HG03354 (cell line): ENCODE results near the gene RAB37.

ENCODE experiments used
- ATAC-seq: cut with Tn5 transposase; IDR thresholded peaks from one replicate; pipeline ENCODE4 v1.9.1; 2021; ENCODE audit warnings: mild to moderate bottlenecking; ENCODE audit not compliant: unreplicated experiment, poor library complexity, severe bottlenecking

RAB37 gene

DNA sequence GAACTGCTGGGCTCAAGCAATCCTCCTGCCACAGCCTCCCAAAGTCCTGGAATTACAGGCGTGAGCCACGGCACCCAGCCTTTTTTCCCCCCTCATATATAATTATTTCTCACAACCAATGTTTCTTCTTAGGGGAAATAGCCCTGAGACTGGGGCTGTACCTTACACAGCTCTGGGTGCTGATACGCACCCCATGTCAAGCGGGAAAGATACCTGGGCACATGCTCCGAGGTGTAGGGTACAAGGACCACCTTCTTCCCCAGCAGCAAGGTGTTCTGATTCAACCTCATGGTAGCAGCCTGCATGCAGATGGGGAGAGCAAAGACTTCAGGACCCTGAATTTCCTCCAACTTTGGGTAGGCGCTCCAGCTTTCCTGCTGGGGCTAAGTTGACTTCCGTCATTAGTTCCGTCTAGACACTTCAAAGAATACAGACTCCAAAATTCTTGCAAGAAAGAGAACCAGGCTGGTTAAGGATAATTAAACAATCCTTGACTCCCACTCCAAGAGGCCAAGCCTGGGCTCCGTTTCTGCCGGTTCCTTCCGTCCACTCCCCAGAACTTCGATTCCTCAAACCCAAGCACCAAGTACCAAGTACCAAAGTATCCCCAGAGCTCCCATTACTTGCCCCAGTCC, 38.5 kb downstream of the RAB37 start:
- ATAC-seq: no peak

- ATAC-seq: peak; percentile 74
Measured at GRCh38 chr17:74776044-74776962, 39.2 kb downstream of the RAB37 start, which contains the start of gene NAT9. Gene NAT9, minus strand, starts transcription at chr17:74776345. Its CDS starts 647 bp downstream, at chr17:74775698.

DNA sequence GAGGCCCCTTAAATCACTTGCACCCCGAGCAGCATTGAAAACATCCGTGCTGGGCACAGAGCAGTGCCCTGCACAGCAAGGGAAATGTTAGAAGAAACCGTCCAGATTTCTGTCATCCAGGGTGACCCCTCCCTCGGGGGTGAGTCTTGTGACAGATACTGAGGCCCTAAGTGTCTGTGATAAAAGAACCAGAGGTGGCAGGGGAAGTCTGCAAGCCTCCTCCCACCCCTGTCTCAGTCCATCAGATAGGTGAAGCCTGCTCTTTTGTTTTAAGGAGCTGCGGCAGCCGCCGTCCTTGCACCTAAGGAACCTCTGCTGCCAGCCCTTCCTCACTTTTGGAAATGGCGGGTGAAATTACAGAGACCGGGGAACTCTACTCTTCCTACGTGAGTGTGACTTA, 39.9 kb downstream of the RAB37 start:
- no peak for ATAC-seq

- no peak for ATAC-seq
Measured at GRCh38 chr17:74777901-74778515, 41.0 kb downstream of the RAB37 start.

DNA sequence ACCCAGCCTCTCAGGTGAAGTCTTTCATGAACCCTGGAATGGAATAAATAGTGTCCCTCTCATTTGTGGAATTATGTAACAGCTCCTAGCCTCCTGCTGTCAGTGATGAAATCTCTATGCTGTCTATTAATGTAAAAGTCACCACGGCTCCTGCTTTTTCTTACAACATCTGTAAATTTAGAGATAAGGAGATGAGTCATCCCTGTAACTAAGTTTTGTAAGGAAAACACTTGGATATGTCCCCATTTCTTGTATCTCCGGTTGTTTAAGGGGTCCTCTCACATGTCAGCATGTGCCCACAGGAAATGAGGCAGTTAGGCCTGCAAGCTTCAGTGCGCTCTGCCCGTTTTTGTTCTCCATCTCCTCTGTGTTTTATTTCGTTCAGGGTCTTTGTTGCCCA, 41.9 kb downstream of the RAB37 start:
- ATAC-seq: no peak

DNA sequence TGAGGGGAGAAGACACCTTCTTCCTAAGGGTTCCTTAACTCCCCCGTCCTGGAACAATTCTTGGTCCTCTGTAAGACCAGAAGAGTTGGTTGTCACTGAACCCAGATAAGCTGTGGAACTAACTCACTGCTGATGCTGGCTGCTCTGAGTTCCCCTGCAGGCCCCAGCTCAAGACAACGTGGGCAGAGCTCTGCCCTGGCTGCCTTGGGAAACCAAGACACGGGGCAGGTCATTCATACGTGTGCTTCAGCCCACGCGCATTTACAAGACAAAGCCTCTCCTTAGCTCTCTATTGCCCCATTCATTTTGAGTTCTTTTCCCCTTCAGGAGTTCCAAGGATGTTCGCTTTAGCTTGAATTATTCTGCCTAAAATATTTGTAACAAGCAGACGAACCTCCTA, 42.4 kb downstream of the RAB37 start:
- no peak for ATAC-seq

- ATAC-seq: peak; percentile 66
Measured at GRCh38 chr17:74779948-74780400, 42.9 kb downstream of the RAB37 start.

DNA sequence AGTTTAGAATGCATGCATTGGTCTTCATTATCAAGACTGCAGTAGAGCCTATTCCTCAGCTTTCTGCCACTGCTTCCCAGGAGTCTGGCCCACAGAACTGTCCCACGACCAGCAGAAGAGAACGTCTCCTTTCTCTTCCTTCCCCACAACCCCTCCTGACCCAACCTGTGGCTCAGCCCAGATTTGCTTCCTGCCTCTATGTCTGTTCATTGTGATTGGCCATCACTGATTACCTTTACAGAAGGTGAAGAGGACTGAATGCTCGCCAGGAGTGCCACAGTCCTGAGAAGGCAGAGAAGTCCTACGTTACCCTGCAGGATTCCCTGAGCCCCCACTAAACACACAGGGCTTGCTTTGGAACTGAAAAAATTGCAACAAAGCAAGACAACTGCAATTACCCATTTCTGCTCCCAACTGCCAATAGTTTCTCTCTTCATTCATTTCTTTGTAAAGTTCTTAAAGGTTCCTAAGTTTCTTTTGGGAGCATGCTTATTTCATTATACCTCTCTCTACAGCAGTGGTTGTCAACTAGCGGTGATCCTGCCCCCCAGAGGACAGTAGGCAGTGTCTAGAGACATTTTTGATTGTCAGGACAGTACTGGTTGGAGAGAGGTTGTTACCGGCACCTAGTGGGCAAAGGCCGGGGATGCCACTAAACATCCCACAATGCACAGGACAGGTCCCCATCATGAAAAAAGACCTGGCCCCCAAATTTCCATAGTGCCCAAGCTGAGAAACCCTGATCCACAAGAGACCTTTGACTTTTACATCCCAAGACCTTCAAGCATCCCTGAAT, 43.6 kb downstream of the RAB37 start:
- ATAC-seq: no peak

- no peak for ATAC-seq
Measured at GRCh38 chr17:74782571-74782970, 45.5 kb downstream of the RAB37 start.

GRCh38 chr17:74784125-74784810, 47.2 kb downstream of the RAB37 start:
- ATAC-seq: no peak

DNA sequence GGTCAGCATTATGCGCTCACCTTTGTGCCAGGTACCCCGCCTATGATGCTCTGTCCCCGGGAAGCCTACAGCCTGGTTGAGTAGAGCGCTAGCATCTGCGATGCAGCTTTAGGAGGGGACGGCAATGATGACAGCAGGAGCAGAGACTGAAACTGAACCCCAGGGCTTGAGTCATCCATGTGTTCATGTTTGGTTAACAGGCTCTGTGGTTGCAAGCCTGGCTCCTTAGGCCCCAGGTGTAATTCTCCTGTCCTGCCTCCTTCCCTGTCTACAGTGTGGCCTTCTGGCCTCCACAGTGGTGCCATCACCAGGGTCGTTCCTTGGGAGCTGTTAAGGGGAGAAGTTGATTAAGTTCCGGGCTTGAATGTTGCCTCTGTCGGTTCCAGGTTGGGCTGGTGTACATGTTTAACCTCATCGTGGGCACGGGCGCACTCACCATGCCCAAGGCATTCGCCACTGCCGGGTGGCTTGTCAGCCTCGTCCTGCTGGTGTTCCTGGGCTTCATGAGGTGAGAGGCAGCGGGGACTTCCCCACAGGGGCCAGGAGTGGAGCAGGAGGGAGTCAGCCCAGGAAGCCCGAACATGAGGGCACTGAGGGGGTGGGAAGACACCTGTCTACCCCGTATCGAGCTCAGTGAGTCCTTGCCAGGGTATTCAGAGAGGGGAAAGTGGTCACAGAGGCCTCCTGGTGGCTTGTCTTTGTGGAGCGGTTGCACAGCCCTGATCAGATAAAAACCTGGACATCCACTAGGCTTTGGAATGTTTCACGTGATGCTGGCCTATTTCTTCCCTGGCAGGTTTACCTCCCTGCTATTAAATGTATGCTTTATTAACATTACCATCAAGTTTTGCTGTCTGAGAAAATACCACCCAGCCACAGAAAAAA, 48.3 kb downstream of the RAB37 start:
- no peak for ATAC-seq

- ATAC-seq: no peak
Measured at GRCh38 chr17:74785981-74786360, 48.9 kb downstream of the RAB37 start.

DNA sequence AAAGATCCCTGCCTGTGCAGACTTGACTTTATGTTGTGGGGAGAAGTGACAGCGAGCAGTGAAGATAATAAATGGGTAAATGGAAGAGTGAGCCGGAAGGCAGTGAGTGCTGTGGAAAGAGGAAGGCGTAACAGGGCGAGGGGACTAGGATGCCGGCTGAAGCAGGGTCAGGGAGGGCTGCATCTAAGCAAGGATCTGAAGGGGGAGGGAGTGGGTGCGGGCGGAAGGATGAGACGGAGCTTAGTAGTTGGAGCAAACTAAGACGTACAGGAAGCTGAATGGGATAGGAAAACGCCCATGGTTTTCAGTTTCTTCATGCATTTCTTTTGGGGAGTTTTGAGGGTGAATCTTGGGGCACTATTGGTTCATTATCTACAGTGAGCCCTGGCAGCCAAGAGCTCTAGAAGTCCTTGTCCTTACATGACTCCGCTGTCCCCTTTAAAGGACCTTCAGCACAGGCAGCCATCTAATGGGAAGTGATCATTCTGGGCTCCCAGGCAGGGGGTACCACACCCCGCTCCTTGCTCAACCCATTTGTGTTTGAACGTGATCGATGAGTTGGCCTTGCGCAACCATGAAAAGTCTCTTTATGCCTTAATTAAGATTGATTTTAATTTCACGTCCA, 49.5 kb downstream of the RAB37 start:
- no peak for ATAC-seq

DNA sequence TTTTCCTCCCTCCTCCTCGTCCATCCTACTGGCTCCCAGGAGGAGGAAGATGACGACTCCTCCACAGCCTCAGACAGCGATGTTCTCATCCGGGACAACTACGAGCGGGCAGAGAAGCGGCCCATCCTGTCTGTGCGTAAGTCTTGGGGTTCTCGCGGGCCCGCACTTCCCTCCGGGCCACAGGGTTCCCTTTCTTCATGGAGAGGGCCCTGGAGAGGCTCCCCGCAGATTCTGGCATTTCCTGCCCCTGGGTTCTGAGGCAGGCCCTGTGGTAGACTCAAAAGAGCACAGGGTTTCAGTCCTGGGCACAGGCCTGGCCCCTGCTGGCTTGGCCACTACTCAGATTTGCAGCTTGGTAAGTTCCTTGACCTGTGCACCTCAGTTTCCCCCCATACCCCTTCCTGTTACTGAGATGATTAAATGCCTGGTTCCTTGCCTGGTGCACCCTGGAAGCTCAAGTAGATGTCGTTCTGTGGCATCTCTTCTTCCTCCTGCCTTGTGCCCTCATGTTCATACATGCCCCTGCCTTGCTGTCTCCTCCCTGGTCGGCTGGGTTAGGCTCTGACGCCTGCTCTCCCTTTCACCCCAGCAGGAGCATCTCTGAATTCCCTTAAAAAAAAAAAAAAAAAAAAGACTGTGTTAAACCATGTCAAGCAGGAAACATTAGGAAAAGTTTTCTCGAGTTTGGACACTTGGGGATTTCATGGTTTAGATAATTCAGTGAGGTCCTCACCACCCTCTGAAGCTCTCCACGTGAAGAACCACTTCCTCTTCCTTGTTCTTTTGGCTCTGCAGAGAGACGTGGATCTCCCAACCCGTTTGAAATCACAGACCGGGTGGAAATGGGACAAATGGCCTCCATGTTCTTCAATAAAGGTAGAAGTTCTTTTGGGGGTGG, 53.4 kb downstream of the RAB37 start:
- no peak for ATAC-seq

- ATAC-seq: no peak
Measured at GRCh38 chr17:74792586-74793105, 55.6 kb downstream of the RAB37 start.

GRCh38 chr17:74795327-74796020, 58.4 kb downstream of the RAB37 start:
- ATAC-seq: no peak
